GM19035 (cell line): ENCODE results near the gene FAHD2A.
"Not testable (repeated sequence)": the region's sequence is repeated elsewhere in the genome, so short reads cannot be mapped to it uniquely, and the experiment has no call there.

Source experiments
- ATAC-seq: cut with Tn5 transposase; IDR thresholded peaks from one replicate; pipeline ENCODE4 v1.9.1; 2021; ENCODE audit not compliant: unreplicated experiment

Gene FAHD2A

GRCh38 chr2:95402370-95403203 lies at the start of gene FAHD2A:
Gene FAHD2A, plus strand, starts transcription at chr2:95402708. Its CDS starts 2,851 bp downstream, at chr2:95405559.
- ATAC-seq = peak; percentile 95

- no peak for ATAC-seq
These were observed 49.4 kb upstream of the FAHD2A start for GRCh38 chr2:95353055-95353575.

- no peak for ATAC-seq
These were observed 48.7 kb upstream of the FAHD2A start for GRCh38 chr2:95353613-95354468.

- ATAC-seq = no peak
These were observed 48.0 kb upstream of the FAHD2A start for GRCh38 chr2:95354469-95354901.

GRCh38 chr2:95354925-95355324 lies 47.6 kb upstream of the FAHD2A start:
- ATAC-seq = no peak

- ATAC-seq = not testable (repeated sequence)
These were observed 47.0 kb upstream of the FAHD2A start for GRCh38 chr2:95355486-95355885.

- no peak for ATAC-seq
These were observed 45.4 kb upstream of the FAHD2A start for GRCh38 chr2:95356821-95357700.

GRCh38 chr2:95357717-95358280 lies 44.7 kb upstream of the FAHD2A start:
- no peak for ATAC-seq

GRCh38 chr2:95359031-95359430 lies 43.5 kb upstream of the FAHD2A start:
- no peak for ATAC-seq

- no peak for ATAC-seq
These were observed 43.0 kb upstream of the FAHD2A start for GRCh38 chr2:95359501-95359930.

- no peak for ATAC-seq
These were observed 41.1 kb upstream of the FAHD2A start for GRCh38 chr2:95361216-95361980.

- no peak for ATAC-seq
These were observed 40.0 kb upstream of the FAHD2A start for GRCh38 chr2:95362486-95362885.

GRCh38 chr2:95366514-95366913 lies 36.0 kb upstream of the FAHD2A start:
- ATAC-seq = no peak

GRCh38 chr2:95372216-95372829 lies 30.2 kb upstream of the FAHD2A start:
- ATAC-seq = no peak

- ATAC-seq = no peak
These were observed 29.7 kb upstream of the FAHD2A start for GRCh38 chr2:95372845-95373244.

GRCh38 chr2:95374029-95374428 lies 28.5 kb upstream of the FAHD2A start:
- ATAC-seq = no peak

GRCh38 chr2:95374451-95374920 lies 28.0 kb upstream of the FAHD2A start:
- no peak for ATAC-seq

GRCh38 chr2:95374921-95375471 lies 27.5 kb upstream of the FAHD2A start:
- no peak for ATAC-seq
